Thyroid gland (tissue), 4 donors: ENCODE measurements around the gene LCP1.

Experiments used
- CTCF ChIP-seq, 6 experiments: fragments of 200-600 bp in 3 of 6; fragments of 450-650 bp in 3 of 6; sonication (generic) in 3 of 6; IDR thresholded peaks; one replicate each; pipeline ENCODE4 v1.5.1; 2016 to 2019; ENCODE audit warnings: antibody characterized with exemption in 6 of 6, mild to moderate bottlenecking in 2 of 6, inconsistent platforms in 1 of 6, moderate library complexity in 1 of 6
- POLR2A ChIP-seq, 2 donors: fragments of 450-650 bp; IDR thresholded peaks; one replicate each; pipeline ENCODE4 v1.6.1; 2017; ENCODE audit warnings: antibody characterized with exemption in 2 of 2, mild to moderate bottlenecking in 2 of 2, moderate library complexity in 1 of 2

DNA sequence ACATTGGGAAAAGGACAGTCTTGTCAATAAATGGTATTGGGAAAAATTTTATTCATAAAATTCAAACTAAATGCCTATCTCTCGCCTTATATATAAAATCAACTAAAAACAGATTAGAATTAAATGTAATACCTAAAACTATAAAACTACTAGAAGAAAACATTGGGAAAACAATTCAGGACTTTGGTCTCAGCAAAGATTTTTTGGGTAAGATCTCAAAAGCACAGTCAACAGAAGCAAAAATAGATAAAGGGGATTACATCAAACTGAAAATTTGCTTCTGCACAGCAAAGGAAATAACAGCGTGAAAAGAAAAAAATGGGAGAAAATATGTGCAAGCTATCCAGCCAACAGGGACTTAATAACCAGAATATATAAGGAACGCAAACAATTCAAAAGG is 105.2 kb downstream of the LCP1 start:
- TF ChIP-seq CTCF (IDR thresholded peaks at IDR 0.05): no peak
- TF ChIP-seq POLR2A (IDR thresholded peaks at IDR 0.05): no peak
